Fibroblast of skin of back (primary cell): ENCODE results near the gene HMGXB3.

Source experiments
- DNase-seq: peaks from one replicate; pipeline ENCODE4 v3.0.0-alpha.2; 2013

Gene HMGXB3

GRCh38 chr5:149982505-149982904 lies 18.0 kb upstream of the HMGXB3 start:
- no peak for DNase-seq

DNA sequence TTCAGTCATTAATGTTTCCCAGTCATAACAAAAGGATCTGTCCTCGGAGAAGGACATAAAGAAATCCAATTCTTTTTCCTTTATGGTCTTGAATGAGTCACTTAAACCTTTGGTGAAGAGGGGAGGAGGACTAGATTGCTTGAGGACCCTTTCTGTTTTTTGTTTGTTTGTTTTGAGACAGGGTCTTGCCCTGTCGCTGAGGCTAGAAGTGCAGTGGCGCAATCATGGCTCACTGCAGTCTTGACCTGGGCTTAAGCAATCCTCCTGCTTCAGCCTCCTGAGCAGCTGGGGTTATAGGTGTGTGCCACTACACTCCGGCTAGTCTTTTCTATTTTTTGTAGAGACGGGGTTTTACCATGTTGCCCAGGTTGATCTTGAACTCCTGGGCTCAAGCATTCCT lies 12.4 kb upstream of the HMGXB3 start:
- no peak for DNase-seq

DNA sequence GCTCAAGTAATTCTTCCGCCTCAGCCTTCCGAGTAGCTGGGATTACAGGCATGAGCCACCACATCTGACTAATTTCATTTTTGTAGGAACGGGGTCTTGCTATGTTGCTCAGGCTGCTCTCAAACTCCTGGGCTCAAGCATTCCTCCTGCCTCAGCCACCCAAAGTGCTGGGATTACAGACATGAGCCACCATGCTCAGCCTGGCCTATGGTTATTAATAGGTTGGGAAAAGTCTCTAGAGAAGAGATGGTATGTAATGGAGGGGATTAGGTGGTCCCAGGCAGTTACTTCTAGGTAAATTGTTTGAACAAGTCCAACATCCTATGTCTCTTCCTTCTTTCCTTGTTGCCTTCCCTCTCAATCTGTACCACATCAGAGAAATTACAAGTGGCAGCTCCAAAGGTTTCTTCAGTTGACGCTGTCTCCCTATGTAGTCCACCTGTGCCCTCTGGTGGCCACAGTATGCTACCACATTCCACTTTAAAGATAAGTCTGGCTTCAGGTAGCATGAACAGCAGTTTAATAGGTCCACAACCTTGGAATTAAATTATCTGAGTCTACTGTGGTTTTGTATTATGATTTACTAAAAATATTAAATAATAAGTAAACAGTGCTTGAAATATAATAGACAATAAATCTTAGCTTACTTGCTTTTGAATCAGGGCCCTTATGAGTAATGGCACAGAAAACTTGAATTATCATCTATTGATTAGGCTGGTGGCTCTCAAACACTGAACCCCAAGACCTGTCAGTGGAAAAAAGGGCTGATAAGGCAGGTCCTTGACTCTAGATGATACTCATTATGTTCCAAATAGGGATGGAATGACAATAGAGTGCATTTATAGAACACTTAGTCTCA lies 9.8 kb upstream of the HMGXB3 start:
- DNase-seq: peak; percentile 69

- DNase-seq: no peak
Observed at GRCh38 chr5:149993471-149993870, 7.1 kb upstream of the HMGXB3 start.

DNA sequence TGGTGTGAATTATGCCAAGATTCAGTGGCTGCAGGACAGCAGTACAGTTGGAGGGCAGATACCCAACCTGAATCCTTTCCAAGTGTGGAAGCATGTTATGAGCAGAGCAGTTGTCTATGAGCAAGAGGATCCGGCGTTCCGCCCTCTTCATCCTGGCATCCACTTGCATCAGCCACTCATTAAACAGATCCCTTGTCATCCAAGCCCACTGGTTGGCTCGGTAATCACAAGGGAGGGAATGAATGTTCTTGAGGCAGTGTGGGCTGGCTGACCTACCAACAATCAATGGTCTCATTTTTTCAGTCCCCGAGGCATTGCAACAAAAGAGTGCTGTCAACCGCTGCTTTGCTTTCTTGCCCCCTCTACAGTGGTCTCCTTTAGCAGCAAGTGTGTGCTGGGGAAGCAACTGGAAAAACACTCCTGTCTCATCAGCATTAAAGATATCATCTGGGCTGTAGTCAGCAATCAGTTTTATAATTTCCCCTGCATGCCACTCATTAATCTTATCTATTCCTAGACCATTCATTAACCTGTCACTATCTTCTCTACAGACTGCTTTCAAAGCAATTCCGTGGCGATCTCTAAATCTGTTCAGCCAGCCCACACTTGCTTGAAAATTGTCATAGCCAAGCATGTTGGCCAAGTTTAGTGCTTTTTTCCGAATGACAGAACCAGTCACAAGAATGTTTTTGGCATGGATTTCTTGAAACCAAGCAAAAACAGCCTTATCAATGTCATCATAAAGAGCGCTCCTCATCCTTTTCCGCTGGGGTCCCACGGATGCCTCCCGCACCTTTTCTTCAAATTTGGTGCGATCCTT lies 4.9 kb upstream of the HMGXB3 start:
- DNase-seq: no peak

DNA sequence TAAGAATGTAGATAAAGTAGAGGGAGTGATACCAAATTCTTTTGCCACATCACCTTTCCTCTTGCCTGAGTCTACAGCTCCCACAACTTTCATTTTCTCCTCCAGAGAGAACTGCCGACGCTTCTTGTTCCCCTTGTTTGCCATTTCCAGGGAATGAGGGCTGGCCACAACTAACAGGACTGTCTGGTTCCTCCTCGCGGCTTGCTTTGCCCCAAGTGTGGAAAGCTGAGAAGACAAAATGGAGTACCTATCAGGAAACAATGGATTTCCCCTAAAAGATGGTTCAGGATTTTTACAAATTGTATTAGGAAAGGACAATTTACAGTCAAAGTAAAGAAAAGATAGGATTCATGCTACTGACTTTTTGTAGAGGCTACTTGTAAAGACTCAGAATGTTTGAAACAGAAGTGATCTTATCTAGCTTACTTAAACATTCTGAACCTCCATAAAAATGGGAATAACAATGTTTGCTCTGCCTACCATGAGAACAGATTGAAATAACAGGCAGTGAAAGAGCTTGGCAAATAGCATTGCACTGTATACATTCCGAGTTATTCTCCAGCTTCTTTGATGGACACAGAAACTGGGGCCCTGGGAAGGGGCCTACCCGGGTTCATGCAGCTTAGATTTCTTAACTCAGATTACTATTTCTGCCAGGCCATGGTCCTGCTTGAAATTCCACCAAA lies 4.2 kb upstream of the HMGXB3 start:
- no peak for DNase-seq

DNA sequence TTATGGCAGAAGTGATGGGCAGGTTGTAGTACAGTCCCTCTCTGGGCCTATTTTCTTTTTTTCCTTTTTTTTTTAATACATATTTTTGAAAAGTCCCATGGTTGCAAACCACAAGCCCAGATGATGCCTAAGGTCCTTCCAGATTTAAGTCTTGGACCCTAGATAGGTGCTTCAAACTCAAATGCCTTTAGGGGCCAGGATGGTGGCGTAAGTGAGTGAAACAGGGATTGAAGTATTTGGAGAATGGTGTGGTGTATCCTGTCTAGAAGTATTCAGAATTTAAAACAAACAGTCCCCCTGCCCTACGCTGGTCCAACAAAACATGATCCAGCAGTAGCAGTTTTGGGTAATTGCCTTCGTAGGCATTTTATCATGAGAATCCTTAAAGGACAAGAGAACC lies 2.3 kb upstream of the HMGXB3 start:
- no peak for DNase-seq

DNA sequence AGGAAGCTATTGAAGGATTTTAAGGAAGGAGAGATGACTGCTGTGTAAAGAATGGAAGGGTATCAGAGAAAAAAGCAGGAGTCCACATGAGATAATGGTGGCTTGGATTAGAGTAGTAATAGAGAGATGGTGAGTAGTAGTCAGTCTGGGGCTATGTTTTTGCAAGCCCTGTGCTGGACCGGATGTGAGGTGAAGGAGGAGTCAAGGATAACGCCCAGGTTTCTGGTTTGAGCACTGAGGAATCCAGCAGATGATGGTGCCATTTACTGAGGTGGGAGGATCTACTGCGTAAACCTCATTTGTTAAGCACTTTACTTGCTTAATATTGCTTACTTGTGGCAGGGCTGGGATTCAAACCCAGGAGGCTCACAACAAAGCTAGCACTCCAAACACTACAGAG lies 1.2 kb upstream of the HMGXB3 start:
- no peak for DNase-seq

DNA sequence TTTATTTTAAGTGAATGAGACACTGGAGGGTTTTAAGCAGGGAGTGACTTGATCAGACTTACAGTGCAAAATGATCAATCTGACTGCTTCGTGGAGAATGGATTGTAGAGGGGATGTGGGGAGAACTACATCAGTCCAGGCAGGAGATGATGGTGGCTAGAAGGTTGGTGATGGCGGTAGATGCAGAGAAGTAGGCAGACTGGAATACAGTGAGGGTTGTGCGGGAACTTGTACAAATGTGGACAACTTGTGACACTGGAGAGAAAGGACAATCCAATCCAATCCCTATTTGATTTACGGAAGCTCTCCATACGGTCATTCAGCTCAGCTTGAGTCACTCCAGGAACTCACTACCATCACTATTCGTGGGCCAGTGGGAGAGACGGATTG lies 678 bp upstream of the HMGXB3 start:
- DNase-seq: no peak

GRCh38 chr5:150000990-150001659 lies 586 bp downstream of the HMGXB3 start:
- peak; percentile 41 for DNase-seq

- peak; percentile 81 for DNase-seq
Observed at GRCh38 chr5:150001660-150002486, 1.3 kb downstream of the HMGXB3 start.

DNA sequence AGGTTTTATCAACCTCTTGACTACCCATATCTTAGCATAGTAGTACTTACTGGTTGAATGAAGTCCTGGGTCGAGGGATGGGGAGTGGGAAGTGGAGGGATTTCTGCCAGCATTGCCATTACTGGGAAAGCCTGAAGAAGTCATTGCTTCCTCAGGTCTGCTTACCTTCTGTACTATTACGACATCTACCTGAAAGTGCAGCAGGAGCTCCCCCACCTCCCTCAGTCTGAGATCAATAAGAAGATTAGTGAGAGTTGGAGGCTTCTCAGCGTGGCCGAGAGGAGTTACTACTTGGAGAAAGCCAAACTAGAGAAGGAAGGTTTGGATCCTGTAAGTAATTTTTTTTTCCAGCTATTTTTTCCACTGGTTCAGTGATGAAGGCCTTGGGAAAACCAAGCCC lies 5.8 kb downstream of the HMGXB3 start:
- no peak for DNase-seq

GRCh38 chr5:150007050-150007449 lies 6.5 kb downstream of the HMGXB3 start:
- DNase-seq: no peak

DNA sequence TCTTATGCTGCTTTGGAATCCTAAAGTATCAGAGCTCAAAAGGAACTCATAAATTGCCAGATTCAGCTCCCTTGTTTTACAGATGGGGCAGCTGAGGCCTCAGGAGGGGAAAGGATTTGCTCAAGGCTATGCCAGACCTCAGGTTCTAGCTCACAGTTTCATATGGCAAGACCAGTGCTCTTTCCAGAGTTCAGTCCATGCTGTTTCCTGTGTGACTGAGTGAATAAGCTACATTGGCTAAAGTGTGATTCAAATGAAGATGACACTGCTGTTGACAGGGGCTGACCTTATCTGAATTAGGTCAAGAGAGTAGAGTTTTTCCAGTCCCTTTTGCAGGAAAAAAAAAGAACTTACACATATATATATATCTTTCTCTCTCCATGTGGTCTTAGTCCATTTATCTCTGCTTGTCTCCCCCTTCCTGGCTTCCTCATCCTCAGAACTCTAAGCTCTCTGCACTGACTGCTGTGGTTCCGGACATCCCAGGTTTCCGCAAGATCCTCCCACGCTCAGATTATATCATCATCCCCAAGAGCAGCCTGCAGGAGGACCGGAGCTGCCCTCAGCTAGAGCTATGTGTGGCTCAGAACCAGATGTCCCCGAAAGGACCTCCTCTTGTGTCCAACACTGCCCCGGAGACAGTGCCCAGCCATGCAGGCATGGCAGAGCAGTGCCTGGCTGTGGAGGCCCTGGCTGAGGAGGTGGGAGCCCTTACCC lies 9.3 kb downstream of the HMGXB3 start:
- no peak for DNase-seq

DNA sequence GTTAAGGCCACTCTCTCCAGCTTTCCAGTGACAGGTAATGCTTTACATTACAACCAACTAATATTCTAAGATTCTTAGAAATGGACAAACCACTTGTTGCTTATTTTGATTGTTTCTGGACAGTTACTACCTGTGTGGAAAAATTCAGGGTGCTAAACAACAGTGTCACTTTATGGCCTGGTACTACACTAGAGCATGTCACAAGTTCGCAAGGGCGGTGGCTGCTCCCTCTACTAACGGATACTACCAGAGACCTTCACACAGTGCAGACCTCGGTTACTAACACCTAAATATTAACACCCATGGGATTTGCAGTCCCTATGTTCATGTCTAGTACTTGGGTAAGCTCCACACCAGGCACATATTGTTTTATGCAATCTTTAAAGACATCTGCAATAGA lies 13.4 kb downstream of the HMGXB3 start:
- no peak for DNase-seq

DNA sequence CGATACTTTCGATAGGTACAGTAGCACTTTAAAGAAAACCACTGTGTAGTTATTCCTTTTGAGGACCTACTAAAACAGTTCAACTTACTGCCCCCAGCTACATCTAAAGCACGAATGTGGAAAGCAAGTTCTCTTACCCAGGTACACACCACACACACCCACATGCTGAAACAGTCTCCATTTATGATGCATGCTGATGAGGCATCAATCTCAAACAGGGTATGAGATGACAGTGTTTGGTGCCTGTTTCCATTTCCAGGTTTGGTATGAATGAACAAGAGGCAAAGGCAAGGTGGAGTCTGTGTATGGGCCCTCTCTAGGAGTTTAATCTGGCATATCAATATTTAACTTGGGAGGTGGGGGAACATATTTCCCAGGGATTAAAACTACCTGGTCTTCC lies 13.9 kb downstream of the HMGXB3 start:
- no peak for DNase-seq

GRCh38 chr5:150015415-150015814 lies 14.9 kb downstream of the HMGXB3 start:
- no peak for DNase-seq

DNA sequence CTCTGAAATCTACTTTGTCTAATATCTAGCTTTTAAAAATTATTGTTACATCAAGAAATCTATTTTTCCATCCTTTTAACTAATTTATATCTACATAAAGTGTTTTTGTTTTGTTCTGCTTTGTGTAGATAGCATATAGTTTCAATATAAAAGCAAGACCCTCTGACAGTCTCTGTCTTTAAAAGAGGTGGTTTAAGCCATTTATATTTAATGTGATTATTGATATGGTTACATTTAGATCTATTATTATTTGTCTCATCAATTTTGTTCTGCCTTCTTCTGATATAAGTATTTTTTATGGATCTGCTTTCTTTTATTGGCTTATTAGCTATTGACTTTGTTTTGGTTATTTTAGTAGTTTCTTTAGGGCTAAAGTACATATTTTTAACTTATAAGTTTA lies 16.0 kb downstream of the HMGXB3 start:
- DNase-seq: no peak

- peak; percentile 84 for DNase-seq
Observed at GRCh38 chr5:150017226-150018005, 16.9 kb downstream of the HMGXB3 start.

DNA sequence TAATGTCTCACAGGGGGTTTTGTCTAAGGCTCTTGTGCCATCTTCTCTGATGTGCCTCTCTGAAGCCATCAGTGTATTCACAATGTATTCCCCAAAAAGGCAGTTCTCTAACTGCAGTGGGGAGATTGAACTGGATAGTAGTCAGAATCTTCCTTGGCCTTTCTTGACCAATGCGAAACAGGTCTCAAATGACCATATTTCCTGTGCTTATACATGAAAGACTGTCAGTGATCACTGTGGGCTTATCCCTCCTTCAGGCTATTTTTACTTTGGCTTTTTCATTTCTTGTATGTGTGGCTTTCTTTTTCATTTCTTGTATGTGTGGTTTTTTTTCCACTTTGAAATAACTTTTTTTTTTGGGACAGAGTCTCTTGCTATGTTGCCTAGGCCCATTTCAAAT lies 19.7 kb downstream of the HMGXB3 start:
- DNase-seq: no peak
